Fibroblast of lung (primary cell): ENCODE results near the gene COG8. TPM values are rescaled to one million over a fixed set of nuclear protein-coding genes. Genes with fewer than 3 reads are reported as not detected.

Source experiments
- DNase-seq, 2 donors: peaks; one replicate each; pipeline versions ENCODE4 v3.0.0 to v3.0.0-alpha.2; 2010; ENCODE audit warnings: low read depth in 2 of 2
- H2AFZ ChIP-seq: 2 replicates; pipeline ENCODE4 v1.5.1; 2012; ENCODE audit warnings: low read length, control low read depth, inconsistent platforms
- H3K27ac ChIP-seq: 2 replicates; pipeline ENCODE4 v1.5.1; 2011; ENCODE audit warnings: low read length, control low read depth; ENCODE audit not compliant: insufficient read depth
- H3K27me3 ChIP-seq: 2 replicates; pipeline ENCODE4 v1.5.1; 2011; ENCODE audit warnings: mild to moderate bottlenecking, low read length; ENCODE audit not compliant: control insufficient read depth, insufficient read depth
- H3K36me3 ChIP-seq: 2 replicates; pipeline ENCODE4 v1.5.1; 2011; ENCODE audit warnings: low read length; ENCODE audit not compliant: control insufficient read depth, insufficient read depth
- H3K4me1 ChIP-seq: 2 replicates; pipeline ENCODE4 v1.5.1; 2011; ENCODE audit warnings: low read length; ENCODE audit not compliant: control insufficient read depth, insufficient read depth; ENCODE audit errors: extremely low read depth
- H3K4me2 ChIP-seq: 2 replicates; pipeline ENCODE4 v1.5.1; 2011; ENCODE audit warnings: low read length, control low read depth; ENCODE audit not compliant: insufficient read depth; ENCODE audit errors: extremely low read depth
- H3K4me3 ChIP-seq, 4 experiments: fragments of 200-600 bp in 1 of 4; sonication (generic) in 1 of 4; replicated peaks in 1 of 4; 2 replicates each; pipeline ENCODE4 v1.5.1; 2011 to 2016; ENCODE audit warnings: low read length in 4 of 4, low read depth in 3 of 4, mild to moderate bottlenecking in 3 of 4, control low read depth in 2 of 4, inconsistent platforms in 1 of 4, mixed read lengths in 1 of 4; ENCODE audit not compliant: insufficient read depth in 1 of 4; ENCODE audit errors: control extremely low read depth in 1 of 4
- H3K79me2 ChIP-seq: 2 replicates; pipeline ENCODE4 v1.5.1; 2012; ENCODE audit warnings: mild to moderate bottlenecking, low read length, inconsistent platforms; ENCODE audit not compliant: control insufficient read depth, insufficient read depth
- H3K9ac ChIP-seq: 2 replicates; pipeline ENCODE4 v1.5.1; 2011; ENCODE audit warnings: mild to moderate bottlenecking, low read length, control low read depth; ENCODE audit not compliant: insufficient read depth
- H3K9me3 ChIP-seq: 2 replicates; pipeline ENCODE4 v1.5.1; 2012; ENCODE audit warnings: low read depth, low read length; ENCODE audit not compliant: control insufficient read depth, insufficient read depth
- H4K20me1 ChIP-seq: 2 replicates; pipeline ENCODE4 v1.5.1; 2011; ENCODE audit warnings: low read length; ENCODE audit not compliant: control insufficient read depth, insufficient read depth; ENCODE audit errors: extremely low read depth
- CTCF ChIP-seq, 2 donors: IDR thresholded peaks in 1 of 2; conservative IDR thresholded peaks in 1 of 2; 1 replicate in 1 of 2; 2 replicates in 1 of 2; pipeline ENCODE4 v1.5.1; 2011 to 2012; ENCODE audit warnings: low read length in 2 of 2, control low read depth in 1 of 2, inconsistent platforms in 1 of 2, low read depth in 1 of 2, mild to moderate bottlenecking in 1 of 2
- EZH2 ChIP-seq: IDR thresholded peaks from 2 replicates; pipeline ENCODE4 v1.5.1; 2012; ENCODE audit warnings: low read length, control low read depth, mild to moderate bottlenecking; ENCODE audit errors: missing control alignments
- polyA plus RNA-seq, 2 donors: library from polyadenylated mRNA; depleted of rRNA in 1 of 2; stranded (reverse) in 1 of 2; unstranded in 1 of 2; fragments of >200 nt; gene quantifications; 2 replicates each; pipeline ENCODE4 v1.2.1, GENCODE V29; 2011 to 2012; ENCODE audit warnings: missing spikeins in 1 of 2
- total RNA-seq: library from RNA; depleted of rRNA; stranded (reverse); fragments of >200 nt; gene quantifications from 2 replicates; pipeline ENCODE4 v1.2.1, GENCODE V29; 2014

The COG8 gene
- total and polyA plus RNA-seq, 2 donors (not counting 1 experiment from before 2014, with no cell fraction given), result 20.0 to 29.2 TPM

DNA sequence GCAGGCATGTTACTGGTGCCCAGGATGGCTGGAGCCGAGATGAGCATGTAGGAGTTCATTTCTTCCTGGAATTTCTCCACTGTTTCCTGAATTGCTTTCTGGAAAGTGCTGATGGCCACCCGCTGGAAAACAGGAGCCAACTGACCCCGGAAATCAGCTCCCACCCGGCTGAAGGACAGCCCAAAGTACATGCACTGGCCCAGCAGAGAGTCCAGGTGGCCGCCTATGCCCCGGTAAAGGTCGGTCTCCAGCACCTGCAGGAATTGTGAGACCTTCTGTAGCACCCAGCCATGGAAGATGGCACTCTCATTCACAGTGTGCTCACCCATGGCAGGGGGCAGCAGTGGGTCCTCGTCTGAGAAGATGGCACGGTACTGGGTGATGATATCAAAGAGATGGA lies 4.7 kb downstream of the COG8 start:
- TF ChIP-seq CTCF (conservative IDR thresholded peaks at IDR 0.05 in 1 of 2, IDR thresholded peaks at IDR 0.05 in 1 of 2; ENCODE audit: low read depth in 1 of 2, low read length in 2 of 2) (no peak), EZH2 (no peak)
- peaks cover 22% of the 10 kb centered on the region for H3K79me2 ChIP-seq
- H3K4me1 ChIP-seq, result peaks cover 5% of the 10 kb centered on the region
- H3K4me2 ChIP-seq, result no peak overlapping the region
- no peak overlapping the region for H3K9ac ChIP-seq
- peaks cover 16% of the 10 kb centered on the region for H3K36me3 ChIP-seq
- H4K20me1 ChIP-seq, result no peaks in the 10 kb centered on the region
- DNase-seq, result no peak
- H3K27ac ChIP-seq, result no peak overlapping the region
- no peak overlapping the region for H2AFZ ChIP-seq
- no peaks in the 10 kb centered on the region for H3K27me3 ChIP-seq
- H3K4me3 ChIP-seq, result no peak overlapping the region
- no peaks in the 10 kb centered on the region for H3K9me3 ChIP-seq

DNA sequence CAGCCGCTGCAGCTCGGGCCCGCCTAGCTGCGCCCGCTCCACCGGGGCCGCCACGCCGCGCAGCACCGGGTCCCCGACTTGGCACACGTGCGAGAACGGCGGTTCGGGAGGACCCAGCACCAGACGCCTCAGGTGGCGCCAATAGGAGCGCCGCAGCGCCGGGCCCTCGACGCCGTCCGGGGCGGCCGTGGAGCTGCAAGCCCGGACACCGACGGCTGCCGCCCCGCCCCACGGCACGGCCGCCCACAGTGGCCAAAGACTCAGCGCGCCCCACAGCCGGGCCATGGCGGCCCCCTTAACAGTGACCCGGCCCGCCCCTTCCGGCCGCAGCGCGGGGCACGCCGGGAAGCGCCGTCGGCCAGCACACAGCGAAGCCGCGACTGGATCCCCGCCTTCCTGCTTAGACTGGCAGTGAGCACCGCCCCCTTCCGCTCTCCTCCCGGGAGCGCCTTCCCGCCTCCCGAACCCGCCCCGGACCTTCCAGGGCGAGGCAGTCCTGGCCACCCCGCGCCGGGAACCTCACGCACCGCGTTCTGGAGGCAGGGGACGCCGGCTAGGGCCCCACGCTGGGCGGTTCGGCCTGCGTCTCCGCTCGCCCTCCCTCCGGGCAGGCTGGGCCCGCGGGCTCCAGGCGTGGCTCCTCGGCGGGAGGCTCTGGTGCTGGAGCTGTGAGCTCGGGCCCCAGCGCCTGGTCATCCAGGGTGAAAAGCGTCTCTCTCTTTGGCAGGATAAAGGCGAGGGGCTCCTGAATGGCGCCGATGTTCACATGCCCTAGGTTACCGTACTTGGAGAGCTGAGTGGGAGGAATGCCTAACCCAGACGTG lies 8.9 kb downstream of the COG8 start, which contains the start of gene PDF:
Gene PDF (minus strand): TSS at position 303 of the 824 bp plus-strand sequence. CDS start 18 bp downstream, at position 285.
- Histone ChIP-seq H3K36me3 (peaks cover 23% of the 10 kb centered on the region), H3K27me3 (no peaks in the 10 kb centered on the region), H3K4me3 (peak within 1 kb of the TSS; percentile 58 to 78 (median 76)), H4K20me1 (no peaks in the 10 kb centered on the region), H3K9ac (peak within 1 kb of the TSS; percentile 89), H3K9me3 (no peaks in the 10 kb centered on the region), H3K27ac (peak within 1 kb of the TSS; percentile 84), H3K4me1 (peaks cover 9% of the 10 kb centered on the region), H2AFZ (peak within 1 kb of the TSS; percentile 19), H3K4me2 (peak within 1 kb of the TSS; percentile 94), H3K79me2 (peaks cover 40% of the 10 kb centered on the region)
- peak; percentile 89 to 92 for DNase-seq
- TF ChIP-seq EZH2, result no peak
- no peak for TF ChIP-seq CTCF (conservative IDR thresholded peaks at IDR 0.05 in 1 of 2, IDR thresholded peaks at IDR 0.05 in 1 of 2; ENCODE audit: low read depth in 1 of 2, low read length in 2 of 2)

GRCh38 chr16:69329369-69330285 lies 9.7 kb downstream of the COG8 start:
- TF ChIP-seq CTCF (conservative IDR thresholded peaks at IDR 0.05 in 1 of 2, IDR thresholded peaks at IDR 0.05 in 1 of 2; ENCODE audit: low read depth in 1 of 2, low read length in 2 of 2) (no peak), EZH2 (no peak)
- Histone ChIP-seq H3K4me3 (peak overlapping the region; percentile 58 to 78 (median 76)), H3K4me2 (peak overlapping the region; percentile 94), H4K20me1 (no peaks in the 10 kb centered on the region), H3K36me3 (peaks cover 16% of the 10 kb centered on the region), H2AFZ (no peak overlapping the region), H3K27ac (peak overlapping the region; percentile 57), H3K9me3 (no peaks in the 10 kb centered on the region), H3K9ac (peak overlapping the region; percentile 89), H3K27me3 (no peaks in the 10 kb centered on the region), H3K4me1 (peaks cover 9% of the 10 kb centered on the region), H3K79me2 (peaks cover 44% of the 10 kb centered on the region)
- DNase-seq, result peak; percentile 14 to 26
